SU-DHL-6 (cell line): ENCODE data around the gene PTPRN2.

Experiments
- CTCF ChIP-seq: fragments of 200-600 bp; sonication (generic); IDR thresholded peaks from one replicate; pipeline ENCODE4 v1.5.1; 2017; ENCODE audit warnings: antibody characterized with exemption, mild to moderate bottlenecking, low read length, moderate library complexity; ENCODE audit not compliant: insufficient read depth, poor library complexity, severe bottlenecking
- EZH2phosphoT487 ChIP-seq: fragments of 200-600 bp; sonication (generic), shearing (Covaris generic); conservative IDR thresholded peaks from 2 replicates; pipeline ENCODE4 v1.6.1; 2018; ENCODE audit warnings: mild to moderate bottlenecking, antibody characterized with exemption, low read length, moderate library complexity, mixed read lengths

DNA sequence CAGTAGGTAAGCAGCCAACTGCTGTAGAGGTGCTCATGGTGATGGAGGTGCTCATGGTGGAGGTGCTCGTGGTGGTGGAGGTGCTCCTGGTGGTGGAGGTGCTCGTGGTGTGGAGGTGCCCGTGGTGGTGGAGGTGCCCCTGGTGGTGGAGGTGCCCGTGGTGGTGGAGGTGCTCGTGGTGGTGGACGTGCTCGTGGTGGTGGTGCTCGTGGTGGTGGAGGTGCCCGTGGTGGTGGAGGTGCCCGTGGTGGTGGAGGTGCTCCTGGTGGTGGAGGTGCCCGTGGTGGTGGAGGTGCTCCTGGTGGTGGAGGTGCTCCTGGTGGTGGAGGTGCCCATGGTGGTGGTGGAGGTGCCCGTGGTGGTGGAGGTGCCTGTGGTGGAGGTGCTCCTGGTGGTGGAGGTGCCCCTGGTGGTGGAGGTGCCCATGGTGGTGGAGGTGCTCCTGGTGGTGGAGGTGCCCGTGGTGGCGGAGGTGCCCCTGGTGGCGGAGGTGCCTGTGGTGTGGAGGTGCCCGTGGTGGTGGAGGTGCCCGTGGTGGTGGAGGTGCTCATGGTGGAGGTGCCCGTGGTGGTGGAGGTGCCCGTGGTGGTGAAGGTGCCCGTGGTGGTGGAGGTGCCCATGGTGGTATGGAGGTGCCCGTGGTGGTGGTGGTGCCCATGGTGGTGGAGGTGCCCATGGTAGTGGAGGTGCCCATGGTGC is 517.3 kb downstream of the PTPRN2 start:
- no peak for TF ChIP-seq CTCF
- no peak for TF ChIP-seq EZH2phosphoT487
